Stimulated activated CD4-positive, alpha-beta T cell treated with anti-CD3 and anti-CD28 coated beads, Interleukin-2, amount 100 ng/mL, for 24 hours (primary cell): ENCODE results near the gene EPHA5.

Experiments
- DNase-seq, 2 donors: peaks; one replicate each; pipeline ENCODE4 v3.0.0-alpha.2; 2020

EPHA5 gene

DNA sequence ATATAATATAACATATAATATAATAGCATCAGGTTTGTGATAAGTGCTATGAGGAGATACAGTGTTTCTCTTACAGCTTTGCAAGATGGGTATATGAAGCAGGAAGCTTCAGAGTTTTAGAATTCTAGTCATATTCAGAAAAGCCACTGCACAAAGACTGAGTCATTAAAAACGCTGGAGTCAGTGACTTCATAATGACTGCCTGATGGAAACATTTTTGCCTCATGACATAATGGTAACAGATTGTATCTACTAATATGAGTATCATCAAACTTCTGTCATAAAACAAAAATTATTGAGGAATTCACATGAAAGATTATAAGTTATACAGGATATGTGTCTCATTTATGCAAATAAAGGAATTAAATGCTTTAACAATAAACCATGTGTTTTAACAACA lies 46.8 kb downstream of the EPHA5 start:
- DNase-seq: no peak

DNA sequence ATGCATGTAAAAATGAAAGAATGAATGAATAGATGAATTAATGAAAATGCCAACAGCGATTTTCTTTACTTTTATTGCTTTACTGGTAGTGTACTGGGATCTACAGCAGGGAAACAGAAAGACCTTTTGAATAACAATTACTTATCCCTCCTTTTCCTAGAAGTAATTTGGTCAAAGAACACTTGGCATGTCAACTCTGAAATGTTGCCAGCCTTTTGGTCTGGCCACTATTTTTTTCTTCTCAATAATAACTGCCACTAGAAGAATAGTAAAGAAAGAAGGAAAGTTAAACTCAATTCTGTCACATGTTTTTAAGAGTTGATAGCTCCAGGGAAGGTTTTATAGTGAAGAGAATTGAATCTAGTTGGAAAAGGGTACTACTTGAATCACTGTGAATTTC lies 52.9 kb downstream of the EPHA5 start:
- no peak for DNase-seq

DNA sequence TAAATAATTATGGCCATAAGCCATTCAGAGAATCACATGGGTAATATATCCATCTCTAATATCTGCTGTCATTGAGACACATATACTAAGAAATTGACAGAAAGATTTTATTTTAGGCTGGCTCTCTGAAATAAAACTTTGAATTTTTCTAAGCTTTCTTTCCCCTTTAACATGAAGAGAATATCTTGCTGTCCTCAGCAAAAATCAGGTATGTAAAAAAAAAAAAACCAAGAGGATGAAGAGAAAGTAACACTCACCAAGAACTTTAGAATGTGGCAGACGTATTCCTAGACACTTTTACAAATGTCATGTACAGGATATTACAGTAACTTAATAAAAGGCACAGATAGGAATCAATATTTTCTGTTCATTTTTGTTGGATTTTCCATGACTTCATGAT lies 65.8 kb downstream of the EPHA5 start:
- no peak for DNase-seq

DNA sequence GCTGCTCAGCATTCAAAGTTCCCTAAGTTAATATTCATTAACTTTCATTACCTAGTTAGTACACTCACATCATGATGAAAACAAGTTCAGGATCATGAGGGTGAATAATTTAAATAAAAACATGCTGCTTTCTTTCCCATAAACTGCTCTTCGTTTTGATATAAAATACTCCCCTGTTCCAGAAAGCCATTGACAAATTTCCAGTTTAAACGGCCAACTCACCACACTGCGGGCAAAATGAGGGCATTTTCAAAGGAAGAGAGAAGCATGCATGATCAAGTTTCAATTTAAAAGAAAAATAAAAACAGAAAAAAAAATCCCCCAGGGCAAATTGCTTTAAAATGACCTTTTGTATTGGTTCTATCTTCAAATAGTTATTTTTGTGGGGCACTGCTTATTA lies 69.6 kb downstream of the EPHA5 start:
- DNase-seq: no peak

DNA sequence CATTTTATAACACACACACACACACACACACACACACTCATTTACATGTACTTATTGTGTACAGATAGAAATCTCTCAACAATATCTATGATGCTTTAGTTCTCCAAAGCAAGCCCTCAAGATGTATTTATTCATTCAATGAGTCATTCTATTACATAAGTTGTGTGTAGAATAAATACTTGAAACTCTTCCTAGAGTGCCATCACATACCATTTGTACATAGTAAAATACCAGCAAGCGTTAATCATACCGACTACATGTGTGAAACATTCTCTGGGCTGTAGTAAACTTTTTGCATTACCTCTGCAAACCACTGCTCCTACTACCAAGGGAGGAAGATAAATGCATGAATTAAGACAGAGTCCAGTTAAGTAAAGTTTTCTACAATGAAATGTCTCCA lies 70.9 kb downstream of the EPHA5 start:
- DNase-seq: no peak

DNA sequence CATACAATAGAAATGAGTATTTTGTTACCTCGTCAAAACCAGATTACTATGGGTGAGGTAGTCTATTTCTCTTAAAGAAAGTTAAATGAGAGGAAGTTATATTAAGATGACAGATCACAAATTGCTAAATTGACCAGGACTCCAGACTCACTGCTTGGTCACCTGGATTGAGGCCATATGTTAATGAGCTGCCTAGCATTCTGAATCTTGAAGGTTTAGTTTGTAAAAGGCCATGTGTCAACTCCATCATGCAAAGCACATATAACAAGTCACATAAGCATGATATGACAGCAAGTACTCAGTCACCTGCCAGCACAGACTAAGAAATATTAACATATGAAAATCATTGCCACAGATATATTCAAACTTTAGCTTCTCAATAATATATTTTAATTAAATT lies 72.6 kb downstream of the EPHA5 start:
- DNase-seq: no peak

DNA sequence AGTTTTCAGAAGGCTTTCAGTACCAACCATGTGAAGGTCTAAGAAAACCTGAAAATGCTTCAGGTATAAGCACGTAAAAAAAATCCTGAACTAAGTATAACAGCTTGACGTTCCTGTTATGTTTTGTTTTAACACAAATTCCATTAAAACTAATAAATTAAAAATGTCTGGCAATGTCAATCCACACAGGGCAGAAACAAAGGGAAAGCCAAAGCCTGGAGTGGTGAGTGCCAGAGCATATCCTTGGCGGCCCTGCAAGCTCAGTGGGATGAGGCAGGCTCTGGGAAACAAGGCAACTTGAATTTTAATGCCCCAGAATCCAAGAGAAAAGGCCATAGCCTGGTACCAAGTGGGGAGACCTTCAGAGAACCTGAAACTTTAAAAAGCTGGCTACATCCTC lies 78.2 kb downstream of the EPHA5 start:
- DNase-seq: no peak

DNA sequence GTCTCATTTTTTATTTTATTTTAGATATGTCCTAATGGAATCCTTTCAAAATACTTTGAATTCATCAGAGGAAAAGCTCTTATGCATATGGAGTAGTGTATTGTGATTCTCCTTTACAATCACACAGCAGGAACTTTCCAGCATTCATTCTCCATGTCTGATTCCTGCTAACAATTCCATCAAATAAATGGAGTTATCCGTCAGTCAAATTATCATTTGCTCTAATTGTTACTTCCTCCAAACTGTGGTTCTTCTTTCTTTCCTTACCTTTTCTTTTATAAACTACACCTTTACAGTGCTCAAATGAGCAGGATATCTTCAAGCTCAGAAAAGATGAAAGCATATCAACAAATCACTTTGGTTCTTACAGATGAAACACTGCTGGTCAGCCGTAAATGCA lies 80.4 kb downstream of the EPHA5 start:
- no peak for DNase-seq

DNA sequence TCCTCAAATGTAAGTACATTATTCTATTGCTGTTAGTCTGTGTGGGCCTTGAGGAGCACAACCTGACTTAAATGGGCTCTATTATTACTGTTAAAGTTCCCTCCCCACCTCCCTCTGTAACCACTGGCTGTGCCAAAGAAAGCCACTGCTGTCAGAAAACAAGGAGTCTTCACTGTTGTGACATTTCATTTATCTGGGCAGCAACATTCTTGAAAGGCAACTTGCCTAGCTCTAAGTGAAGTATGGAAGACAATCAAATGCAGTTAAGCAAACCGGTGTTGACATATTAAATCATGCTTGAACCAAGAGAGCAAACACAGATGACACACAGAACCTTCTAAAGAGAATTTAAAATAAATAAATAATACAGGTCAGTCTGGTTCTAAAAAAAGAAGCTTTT lies 81.0 kb downstream of the EPHA5 start:
- DNase-seq: no peak

DNA sequence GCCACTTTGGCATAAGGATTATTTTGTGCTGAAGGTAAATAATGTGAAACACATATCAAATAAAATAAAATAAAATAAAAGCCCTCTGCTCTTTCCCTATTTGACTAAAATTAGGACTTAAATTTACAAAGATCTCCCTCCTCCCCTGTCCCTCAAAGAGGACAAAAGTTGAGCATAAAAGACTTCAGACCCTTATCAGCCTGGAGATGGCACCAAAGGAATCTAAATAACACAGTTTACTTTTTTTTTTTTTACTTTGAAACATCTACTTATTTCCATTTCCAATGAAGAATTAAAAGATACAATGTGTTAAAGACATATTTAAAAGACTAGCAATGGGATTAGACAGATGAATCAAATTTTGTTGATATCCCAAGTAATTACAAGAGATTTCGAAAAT lies 89.7 kb downstream of the EPHA5 start:
- DNase-seq: no peak

DNA sequence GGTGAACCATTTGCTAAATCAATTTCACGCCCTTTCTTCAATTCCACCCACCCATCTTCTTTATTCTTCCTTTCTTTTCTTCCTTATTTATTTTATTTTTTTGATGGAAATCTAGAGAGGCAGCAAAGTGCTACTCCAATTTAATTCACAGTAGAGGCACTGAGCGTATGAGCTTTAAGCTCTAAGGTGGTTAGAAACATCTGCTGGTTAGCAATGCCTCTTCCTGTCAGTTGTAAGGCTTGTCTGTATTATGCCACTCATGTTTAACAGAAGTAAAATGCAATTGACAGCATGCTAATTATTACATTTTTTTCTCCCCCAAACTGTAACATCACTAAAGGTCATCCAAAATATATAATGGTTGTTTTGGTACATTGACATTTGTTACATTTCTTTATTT lies 103.8 kb downstream of the EPHA5 start:
- DNase-seq: no peak

DNA sequence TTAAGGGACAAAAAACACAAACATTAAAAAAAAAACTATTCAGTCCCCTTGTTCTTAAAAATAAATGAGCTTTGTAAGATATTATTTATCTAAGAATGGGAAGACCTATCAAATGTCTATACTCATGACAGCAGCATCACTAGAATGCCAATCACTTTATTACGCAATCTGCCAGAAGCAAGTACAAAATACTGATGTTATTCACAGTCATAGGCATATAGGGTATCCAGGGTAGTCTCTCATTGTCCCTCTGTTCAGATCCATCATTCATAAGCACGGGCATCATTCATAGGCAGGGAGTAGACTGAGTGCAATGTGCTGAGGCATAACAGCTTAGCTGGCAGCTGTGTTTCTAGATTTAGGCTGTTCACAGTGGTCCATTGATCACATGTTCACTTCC lies 109.1 kb downstream of the EPHA5 start:
- DNase-seq: no peak

DNA sequence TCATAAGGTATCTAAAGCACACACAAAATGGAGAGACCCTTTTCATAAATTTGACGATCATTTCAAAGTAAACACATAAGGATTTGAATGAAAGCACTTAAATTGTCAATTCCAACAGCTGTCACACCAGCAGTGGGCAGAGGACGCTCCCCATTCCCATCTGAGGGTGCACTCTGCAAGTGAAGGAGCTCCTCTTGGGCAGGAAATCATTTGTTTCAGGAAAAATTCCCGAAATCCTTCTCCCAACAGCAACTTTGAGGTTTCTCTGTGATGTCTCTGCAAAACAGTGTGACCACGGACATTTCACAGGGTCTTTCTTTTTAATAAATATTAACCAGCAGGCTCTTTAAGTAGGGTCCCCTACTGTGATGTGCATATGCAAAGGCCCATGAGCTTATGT lies 111.0 kb downstream of the EPHA5 start:
- DNase-seq: no peak

DNA sequence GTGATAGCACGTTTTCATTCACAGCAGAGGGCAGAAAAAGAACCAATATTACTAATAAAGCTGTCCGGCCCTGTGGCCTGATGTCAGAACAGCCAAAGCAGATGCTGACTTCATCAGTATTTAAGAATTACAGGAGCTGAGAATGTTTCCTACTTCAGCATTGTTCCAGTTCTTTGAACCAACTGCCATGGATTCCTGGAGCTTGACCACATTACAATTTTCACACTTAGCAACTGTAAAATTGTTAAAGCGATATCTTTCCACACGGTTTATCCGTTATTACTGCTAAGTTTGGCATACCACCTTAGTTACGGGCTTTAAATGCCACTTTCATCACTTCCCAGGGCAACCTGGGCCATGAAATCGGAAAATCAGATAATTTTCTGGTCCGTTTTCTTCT lies 118.2 kb downstream of the EPHA5 start:
- no peak for DNase-seq

DNA sequence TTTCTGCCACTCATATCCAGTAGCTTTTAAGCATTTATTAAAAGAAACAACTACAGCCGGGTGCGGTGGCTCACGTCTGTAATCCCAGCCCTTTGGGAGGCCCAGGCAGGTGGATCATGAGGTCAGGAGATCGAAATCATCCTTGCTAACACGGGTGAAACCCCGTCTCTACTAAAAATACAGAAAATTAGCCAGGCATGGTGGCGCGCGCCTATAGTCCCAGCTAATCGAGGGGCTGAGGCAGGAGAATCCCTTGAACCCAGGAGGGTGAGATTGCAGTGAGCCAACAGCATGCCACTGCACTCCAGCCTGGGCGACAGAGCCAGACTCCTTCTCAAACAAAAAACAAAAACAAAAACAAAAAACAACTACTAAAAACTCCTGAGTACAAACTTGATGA lies 119.8 kb downstream of the EPHA5 start:
- no peak for DNase-seq

DNA sequence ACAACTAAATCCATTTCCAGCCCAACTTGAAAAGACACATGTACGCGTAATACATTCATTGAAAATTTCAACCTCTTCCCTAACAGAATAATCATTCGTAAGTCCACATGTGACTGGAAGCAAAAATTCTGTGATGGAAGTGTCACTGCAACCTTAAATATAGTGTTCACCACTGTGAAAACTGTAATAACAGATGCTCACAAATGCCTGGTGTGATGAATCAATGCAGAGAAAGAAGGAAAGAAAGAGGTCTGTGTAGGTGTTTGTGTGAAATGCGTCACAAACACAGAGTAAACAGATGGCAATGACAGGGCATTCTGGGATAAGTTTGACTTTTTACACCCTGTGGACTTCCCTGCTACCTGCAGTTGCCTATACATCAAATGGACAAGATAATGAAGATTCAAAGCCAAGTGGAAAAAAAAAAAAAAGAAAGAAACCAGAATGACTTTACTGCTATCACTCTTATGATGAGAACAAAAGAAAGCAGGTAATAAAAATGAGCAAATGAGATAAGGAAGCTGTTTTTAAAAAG lies 123.3 kb downstream of the EPHA5 start:
- no peak for DNase-seq

DNA sequence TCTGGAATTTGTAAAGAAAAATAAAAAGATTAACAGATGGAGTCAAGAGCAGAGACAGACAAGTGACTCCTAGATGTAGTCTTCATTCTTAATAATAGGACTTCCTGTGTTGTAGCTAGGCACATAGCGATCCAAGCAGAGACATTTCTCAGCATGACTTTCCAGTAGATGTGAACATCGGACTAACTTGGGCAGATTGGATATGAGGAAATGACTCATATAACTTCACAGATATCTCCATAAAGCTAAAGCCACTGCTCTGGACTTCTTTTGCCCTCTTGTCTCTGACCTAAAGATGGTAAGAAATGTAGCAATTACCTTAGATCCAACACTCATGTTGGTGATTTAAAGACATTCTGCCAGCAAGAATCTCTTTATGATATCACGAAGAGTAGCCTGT lies 131.7 kb downstream of the EPHA5 start:
- no peak for DNase-seq

DNA sequence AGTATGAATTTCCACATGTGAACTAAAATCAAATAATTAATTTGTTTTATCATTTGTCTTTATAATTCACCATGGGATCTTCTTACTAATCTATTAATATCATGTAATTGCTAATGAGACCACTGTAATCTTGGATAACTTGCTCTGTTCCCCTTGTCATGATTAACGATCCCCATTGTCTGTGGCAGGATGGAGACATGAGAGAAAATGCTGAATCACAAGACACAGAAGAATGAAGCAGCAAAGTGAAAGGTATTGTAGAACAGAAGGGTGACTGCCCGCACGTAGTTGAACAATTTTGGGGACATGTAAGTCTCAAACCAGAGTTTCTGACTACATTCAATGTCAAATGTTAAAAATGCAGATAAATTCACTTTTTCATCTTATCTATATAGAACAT lies 135.2 kb downstream of the EPHA5 start:
- no peak for DNase-seq

DNA sequence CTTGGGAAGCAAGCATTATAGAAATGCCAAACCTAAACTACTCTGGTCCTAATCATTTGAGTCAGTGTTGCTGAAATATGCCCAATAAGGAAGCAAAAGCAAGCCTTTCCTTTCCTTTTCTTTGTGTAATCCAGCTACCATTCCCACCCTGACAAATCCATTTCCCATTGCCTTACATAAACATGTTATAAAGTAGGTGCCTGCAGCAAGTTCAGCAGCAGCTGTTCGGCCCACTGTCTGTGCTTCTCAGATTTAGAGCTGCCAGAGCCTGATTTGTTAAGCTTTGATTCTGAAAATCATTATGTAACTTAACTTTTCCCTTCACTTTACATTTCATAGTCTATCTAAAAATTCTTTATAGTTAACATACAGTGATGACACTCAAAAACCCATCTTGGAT lies 148.6 kb downstream of the EPHA5 start:
- DNase-seq: no peak

DNA sequence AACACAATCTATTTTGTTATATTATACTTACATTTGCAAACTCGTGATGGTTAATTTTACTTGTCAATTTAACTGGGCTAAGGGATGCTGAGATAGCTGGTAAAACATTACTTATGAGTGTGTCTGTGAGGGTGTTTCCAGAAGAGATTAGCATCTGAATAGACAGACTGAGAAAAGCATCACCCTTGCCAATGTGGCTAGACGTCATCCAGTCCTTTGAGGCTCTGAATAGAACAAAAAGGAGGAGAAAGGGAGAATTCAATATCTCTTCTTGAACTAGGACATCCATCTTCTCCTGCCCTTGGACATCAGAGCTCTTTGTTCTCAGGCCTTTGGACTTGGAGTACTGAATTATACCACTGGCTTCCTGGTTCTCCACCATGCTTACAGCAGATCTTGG lies 154.6 kb downstream of the EPHA5 start:
- no peak for DNase-seq

DNA sequence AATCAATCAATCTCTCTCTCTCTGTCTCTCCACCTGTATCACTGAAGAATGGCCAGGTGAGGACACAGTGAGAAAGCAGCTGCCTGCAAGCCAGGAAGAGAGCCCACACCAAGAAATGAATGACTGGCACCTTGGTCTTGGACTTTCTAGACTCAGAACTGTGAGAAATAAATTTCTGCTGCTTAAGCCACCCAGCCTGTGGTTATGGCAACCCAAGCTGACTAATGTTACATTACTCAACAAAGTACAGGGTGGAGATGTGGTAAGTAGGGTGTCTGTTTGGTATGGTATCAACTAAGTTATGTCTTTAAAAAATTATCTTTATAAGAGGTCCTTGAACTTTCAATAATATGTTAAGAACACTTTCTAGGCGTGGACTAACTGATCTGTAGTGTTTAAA lies 159.3 kb downstream of the EPHA5 start:
- DNase-seq: no peak

DNA sequence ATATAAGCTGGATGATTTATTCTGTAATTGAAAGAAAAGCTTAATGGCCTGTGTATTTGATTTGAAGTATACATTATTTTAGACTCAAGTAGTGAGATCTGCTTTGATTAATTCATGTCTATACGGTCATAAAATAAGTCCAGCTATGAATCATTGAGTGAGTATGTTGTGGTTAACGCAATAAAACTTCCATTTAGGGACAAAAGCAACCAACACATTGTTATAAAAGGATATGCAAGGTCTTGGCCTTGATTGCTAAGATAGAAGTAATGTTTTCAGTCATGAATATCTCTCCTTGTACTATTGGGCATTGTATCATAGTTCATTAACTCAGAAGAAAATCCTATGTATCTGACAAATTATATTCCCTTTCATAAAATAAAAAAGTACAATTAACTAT lies 162.1 kb downstream of the EPHA5 start:
- DNase-seq: no peak

DNA sequence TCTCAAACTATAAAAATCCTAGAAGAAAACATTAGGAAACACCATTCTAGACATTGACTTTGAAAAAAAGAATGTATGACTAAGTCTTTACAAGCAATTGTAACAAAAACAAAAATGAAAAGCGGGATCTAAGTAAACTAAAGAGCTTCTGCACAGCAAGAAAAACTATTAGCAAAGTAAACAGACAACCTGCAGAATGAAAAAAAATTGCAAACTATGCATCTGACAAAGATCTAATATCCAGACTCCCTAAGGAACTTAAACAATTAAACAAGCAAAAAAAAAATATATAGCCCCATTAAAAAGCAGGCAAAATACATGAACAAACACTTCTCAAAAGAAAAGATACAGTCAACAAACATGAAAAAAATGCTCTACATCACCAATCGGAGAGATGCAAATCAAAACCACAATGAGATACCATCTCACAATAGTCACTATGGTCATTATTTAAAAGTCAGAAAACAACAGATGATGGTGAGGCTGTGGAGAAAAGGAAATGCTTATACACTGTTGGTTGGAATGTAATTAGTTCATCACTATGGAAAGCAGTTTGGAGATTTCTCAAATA lies 168.1 kb downstream of the EPHA5 start:
- no peak for DNase-seq

DNA sequence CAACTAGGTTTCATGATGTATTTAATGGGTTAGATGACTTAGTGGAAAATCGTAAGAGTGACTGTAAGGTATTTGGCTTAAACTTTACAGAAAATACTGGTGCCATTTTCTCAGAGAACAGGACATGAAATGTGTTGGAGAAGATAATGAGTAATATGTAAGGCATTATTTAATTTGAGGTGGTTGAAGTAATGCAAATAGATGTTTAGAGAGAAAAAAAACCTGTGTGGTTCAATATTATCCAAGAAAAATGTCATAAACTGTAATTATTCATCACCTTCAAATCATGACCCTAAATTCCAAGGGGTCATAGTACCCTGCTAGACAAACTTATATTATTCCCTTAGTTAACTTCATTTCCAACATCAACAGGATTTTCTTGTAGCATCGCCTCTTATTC lies 171.7 kb downstream of the EPHA5 start:
- DNase-seq: no peak

DNA sequence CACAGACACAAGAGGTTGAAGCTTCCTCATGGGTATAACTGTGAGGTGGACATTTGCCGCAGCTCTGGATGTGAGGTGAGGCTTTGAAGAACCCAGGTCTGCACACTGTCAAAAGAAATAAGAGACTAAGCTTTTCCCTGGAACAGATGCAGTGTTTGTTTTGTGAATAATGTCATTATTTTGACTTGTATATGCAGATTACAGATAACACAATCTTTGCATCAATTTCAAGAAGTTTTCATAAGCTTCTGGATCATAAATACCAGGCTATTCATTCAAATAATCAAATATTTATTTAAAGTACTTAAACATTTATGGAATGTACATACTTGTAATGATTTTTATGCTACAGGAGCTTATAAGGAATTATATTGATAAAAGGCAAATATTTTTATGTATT lies 174.8 kb downstream of the EPHA5 start:
- DNase-seq: no peak

DNA sequence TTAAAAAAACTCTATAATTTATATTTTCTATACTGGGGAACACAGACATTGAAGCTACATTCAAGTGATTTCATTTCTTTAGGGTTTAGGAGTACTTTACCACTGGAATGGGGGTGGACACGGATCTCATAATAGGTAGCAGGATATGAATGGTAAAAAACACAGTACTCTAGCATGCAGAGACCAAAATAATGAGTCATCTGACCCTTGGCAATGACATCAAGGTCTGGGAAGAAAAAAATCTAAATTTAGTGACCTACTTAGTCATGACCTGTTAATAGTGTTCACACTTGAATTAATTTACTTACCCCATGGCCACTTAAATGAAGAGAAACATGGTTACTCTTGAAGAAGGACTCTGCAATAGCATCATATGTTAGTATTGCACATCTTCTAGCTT lies 187.9 kb downstream of the EPHA5 start:
- DNase-seq: no peak
